ENCODE measurements around the gene CCDC12.
A peak's percentile ranks its signal among the peaks of the same experiment; 100 is the strongest.

Gene CCDC12

DNA sequence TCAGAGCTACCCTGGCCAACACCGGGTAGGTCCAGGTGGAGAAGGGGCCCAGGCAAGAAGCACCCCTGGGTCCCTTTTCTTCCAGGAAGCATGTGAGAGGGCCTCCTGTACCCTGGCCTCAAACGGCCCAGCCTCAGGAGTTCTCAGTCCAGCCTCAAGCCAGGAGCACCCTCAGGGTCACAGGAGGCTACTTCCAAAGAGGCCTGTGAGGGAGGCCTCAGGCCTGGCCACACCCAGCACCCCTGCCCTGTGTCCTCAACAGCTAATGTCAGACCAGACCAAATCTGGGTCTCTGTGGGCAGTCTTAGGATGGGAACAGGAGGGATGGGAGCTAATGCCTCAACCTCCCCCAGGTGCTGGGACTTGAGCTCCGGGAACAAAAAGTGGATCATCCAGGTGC, 75.5 kb downstream of the CCDC12 start:
- TF ChIP-seq CEBPB (IDR thresholded peaks at IDR 0.05) (no peak), ZBTB7A (IDR thresholded peaks at IDR 0.05; ENCODE audit: low read depth) (no peak), TCF12 (IDR thresholded peaks at IDR 0.05; ENCODE audit: low read depth) (no peak), CREB1 (IDR thresholded peaks at IDR 0.05; ENCODE audit: low read depth) (no peak), YY1 (IDR thresholded peaks at IDR 0.05; ENCODE audit: low read depth) (no peak), NFIC (IDR thresholded peaks at IDR 0.05) (no peak), FOXM1 (IDR thresholded peaks at IDR 0.05; ENCODE audit: borderline replicate concordance, low read depth) (no peak), EP300 (IDR thresholded peaks at IDR 0.05; ENCODE audit: borderline replicate concordance) (no peak)
- TF ChIP-seq, protein P1, sequence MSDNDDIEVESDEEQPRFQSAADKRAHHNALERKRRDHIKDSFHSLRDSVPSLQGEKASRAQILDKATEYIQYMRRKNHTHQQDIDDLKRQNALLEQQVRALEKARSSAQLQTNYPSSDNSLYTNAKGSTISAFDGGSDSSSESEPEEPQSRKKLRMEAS (IDR thresholded peaks at IDR 0.05): no peak

DNA sequence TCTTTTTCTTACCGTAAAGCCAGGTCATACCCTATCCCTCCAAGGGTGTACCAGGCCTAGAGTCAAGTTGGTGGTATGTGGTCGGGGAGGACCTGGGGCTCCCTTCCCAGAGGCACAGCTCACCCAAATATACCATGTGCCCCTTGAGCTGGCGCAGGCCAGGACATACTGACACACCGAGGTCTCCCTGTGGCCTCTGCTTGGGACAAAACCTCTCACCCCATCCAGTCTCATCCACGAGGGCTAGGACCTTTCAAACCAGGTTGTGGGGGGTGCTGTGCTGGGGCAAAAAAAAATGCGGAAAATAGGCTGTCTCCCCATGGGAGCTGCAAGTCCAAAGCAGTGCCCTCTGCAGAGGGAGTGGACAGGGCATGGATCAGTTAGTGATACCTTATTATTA, 76.2 kb downstream of the CCDC12 start:
- no peak for TF ChIP-seq TEAD4 (IDR thresholded peaks at IDR 0.05)
- TF ChIP-seq, protein P2, sequence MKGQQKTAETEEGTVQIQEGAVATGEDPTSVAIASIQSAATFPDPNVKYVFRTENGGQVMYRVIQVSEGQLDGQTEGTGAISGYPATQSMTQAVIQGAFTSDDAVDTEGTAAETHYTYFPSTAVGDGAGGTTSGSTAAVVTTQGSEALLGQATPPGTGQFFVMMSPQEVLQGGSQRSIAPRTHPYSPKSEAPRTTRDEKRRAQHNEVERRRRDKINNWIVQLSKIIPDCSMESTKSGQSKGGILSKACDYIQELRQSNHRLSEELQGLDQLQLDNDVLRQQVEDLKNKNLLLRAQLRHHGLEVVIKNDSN (IDR thresholded peaks at IDR 0.05): no peak
- no peak for TF ChIP-seq TAF1 (IDR thresholded peaks at IDR 0.05; ENCODE audit: low read depth)
- no peak for TF ChIP-seq CREB1 (IDR thresholded peaks at IDR 0.05; ENCODE audit: low read depth)
- TF ChIP-seq TCF12 (IDR thresholded peaks at IDR 0.05; ENCODE audit: low read depth): no peak
- no peak for TF ChIP-seq CEBPB (IDR thresholded peaks at IDR 0.05)
- TF ChIP-seq YY1 (IDR thresholded peaks at IDR 0.05; ENCODE audit: low read depth): no peak
- TF ChIP-seq FOXM1 (IDR thresholded peaks at IDR 0.05; ENCODE audit: borderline replicate concordance, low read depth): no peak
- no peak for TF ChIP-seq ZBTB7A (IDR thresholded peaks at IDR 0.05; ENCODE audit: low read depth)
- no peak for TF ChIP-seq EP300 (IDR thresholded peaks at IDR 0.05; ENCODE audit: borderline replicate concordance)

DNA sequence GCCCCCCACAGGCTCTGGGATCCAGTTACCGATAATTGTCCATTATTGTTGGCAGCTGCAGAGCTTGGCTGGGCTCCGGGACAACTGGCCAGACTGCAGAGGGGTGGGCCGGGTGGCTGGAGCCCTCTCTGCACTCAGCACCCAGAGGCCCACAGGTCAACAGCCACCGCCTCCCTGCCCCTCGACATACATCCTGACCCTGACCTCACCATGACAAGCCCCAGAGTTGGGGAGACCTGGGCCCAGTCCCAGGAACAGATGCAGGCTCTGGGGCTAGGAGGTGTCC, 76.6 kb downstream of the CCDC12 start:
- TF ChIP-seq CEBPB (IDR thresholded peaks at IDR 0.05): no peak
- TF ChIP-seq TCF12 (IDR thresholded peaks at IDR 0.05; ENCODE audit: low read depth): peak; percentile 61
- TF ChIP-seq ZBTB7A (IDR thresholded peaks at IDR 0.05; ENCODE audit: low read depth): 0 out of 2 replicates have a peak, but pooled peaks have one; percentile 46
- TF ChIP-seq NFIC (IDR thresholded peaks at IDR 0.05): peak; percentile 93

DNA sequence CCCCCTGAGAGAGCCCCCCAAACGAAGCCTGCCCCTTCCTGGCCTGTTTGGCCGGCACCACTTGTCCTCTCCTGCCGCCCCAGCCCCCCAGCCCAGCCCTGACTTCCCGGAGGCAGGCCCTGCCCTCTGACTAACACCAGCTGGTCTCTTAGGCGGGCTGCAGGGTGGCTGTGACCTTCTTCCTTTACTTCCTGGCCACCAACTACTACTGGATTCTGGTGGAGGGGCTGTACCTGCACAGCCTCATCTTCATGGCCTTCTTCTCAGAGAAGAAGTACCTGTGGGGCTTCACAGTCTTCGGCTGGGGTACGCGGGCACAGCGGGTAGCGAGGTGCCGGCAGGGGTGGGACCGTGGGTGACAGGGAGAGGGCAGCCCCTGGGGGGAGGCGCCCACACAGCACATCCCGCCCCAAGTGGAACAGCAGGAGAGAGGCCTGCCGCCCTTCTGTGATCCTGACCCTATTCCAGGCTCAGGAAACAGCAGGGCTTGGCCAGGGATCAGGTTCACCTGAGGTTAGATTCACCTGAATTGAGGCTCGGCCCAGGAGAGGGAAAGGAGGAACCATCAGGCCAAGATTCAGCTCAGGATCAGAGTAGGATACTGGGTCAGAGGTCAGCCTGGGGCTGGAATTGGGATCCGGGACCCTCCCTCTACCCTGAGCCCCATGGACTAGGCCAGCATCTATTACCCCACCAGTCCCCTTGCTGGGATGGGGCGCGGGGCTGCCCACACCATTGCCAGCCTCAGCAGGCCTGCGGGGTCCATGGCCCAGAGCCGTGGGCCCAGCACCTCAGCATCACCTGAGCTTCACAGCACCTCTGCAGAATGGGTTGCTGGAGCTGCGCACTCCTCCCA, 77.2 kb downstream of the CCDC12 start:
- no peak for TF ChIP-seq CREB1 (IDR thresholded peaks at IDR 0.05; ENCODE audit: low read depth)
- TF ChIP-seq ZBTB7A (IDR thresholded peaks at IDR 0.05; ENCODE audit: low read depth): peak; percentile 27; the same call in 1 of the 2 replicates

DNA sequence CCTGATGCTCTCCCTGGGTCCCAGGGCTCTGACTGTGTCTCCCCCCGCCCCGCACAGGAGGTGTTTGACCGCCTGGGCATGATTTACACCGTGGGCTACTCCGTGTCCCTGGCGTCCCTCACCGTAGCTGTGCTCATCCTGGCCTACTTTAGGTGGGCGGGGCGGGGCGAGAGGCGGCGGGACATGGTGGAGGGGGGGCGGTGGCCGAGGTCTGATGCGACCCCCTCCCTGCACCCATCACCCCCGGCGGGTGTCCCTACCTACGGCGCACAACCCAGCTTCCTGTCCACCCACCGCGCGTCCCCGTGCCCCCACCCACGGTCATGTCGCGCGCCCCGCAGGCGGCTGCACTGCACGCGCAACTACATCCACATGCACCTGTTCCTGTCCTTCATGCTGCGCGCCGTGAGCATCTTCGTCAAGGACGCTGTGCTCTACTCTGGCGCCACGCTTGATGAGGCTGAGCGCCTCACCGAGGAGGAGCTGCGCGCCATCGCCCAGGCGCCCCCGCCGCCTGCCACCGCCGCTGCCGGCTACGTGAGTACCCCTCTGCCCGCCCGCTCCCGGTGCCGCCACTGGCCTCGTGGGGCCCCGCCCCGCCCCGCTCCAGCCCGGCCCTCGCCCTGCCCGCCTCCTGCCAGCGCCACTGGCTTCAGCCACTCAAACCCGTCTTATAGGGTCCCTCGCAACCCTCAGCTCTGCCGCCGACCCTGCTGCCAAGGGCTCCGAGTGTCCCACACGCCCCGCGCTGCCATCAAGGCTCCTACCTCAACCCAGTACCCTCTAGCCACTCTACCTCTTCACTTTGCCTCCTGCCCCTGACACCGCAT, 78.0 kb downstream of the CCDC12 start:
- TF ChIP-seq FOXM1 (IDR thresholded peaks at IDR 0.05; ENCODE audit: borderline replicate concordance, low read depth) (no peak), TEAD4 (IDR thresholded peaks at IDR 0.05) (no peak), CEBPB (IDR thresholded peaks at IDR 0.05) (no peak), EGR1 (IDR thresholded peaks at IDR 0.05) (no peak), RAD21 (IDR thresholded peaks at IDR 0.05; ENCODE audit: low read depth) (no peak), TAF1 (IDR thresholded peaks at IDR 0.05; ENCODE audit: low read depth) (no peak), CREB1 (IDR thresholded peaks at IDR 0.05; ENCODE audit: low read depth) (no peak), EP300 (IDR thresholded peaks at IDR 0.05; ENCODE audit: borderline replicate concordance) (no peak), YY1 (IDR thresholded peaks at IDR 0.05; ENCODE audit: low read depth) (no peak), ZBTB7A (IDR thresholded peaks at IDR 0.05; ENCODE audit: low read depth) (no peak), NFIC (IDR thresholded peaks at IDR 0.05) (no peak), TCF12 (IDR thresholded peaks at IDR 0.05; ENCODE audit: low read depth) (no peak)
- TF ChIP-seq, protein P3, sequence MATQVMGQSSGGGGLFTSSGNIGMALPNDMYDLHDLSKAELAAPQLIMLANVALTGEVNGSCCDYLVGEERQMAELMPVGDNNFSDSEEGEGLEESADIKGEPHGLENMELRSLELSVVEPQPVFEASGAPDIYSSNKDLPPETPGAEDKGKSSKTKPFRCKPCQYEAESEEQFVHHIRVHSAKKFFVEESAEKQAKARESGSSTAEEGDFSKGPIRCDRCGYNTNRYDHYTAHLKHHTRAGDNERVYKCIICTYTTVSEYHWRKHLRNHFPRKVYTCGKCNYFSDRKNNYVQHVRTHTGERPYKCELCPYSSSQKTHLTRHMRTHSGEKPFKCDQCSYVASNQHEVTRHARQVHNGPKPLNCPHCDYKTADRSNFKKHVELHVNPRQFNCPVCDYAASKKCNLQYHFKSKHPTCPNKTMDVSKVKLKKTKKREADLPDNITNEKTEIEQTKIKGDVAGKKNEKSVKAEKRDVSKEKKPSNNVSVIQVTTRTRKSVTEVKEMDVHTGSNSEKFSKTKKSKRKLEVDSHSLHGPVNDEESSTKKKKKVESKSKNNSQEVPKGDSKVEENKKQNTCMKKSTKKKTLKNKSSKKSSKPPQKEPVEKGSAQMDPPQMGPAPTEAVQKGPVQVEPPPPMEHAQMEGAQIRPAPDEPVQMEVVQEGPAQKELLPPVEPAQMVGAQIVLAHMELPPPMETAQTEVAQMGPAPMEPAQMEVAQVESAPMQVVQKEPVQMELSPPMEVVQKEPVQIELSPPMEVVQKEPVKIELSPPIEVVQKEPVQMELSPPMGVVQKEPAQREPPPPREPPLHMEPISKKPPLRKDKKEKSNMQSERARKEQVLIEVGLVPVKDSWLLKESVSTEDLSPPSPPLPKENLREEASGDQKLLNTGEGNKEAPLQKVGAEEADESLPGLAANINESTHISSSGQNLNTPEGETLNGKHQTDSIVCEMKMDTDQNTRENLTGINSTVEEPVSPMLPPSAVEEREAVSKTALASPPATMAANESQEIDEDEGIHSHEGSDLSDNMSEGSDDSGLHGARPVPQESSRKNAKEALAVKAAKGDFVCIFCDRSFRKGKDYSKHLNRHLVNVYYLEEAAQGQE (IDR thresholded peaks at IDR 0.05; ENCODE audit: low read depth): no peak
- TF ChIP-seq, protein P1 (IDR thresholded peaks at IDR 0.05): no peak
- TF ChIP-seq, protein P2 (IDR thresholded peaks at IDR 0.05): no peak

DNA sequence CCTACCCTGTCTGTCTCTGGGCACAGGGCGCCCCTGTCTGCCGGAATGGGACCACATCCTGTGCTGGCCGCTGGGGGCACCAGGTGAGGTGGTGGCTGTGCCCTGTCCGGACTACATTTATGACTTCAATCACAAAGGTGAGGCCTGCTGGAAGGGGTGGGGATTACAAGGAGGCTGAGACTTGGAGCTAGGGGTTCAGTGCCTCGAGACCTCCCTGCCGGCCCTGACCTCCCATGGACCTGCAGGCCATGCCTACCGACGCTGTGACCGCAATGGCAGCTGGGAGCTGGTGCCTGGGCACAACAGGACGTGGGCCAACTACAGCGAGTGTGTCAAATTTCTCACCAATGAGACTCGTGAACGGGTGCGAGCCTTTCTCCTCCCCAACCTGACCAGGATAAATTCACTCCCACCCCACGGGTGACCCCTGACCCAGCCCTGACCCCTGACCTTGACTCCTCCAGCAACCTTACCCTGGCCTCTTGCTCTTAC, 78.7 kb downstream of the CCDC12 start:
- TF ChIP-seq, protein P3 (IDR thresholded peaks at IDR 0.05; ENCODE audit: low read depth): no peak
- TF ChIP-seq YY1 (IDR thresholded peaks at IDR 0.05; ENCODE audit: low read depth): no peak
- no peak for TF ChIP-seq EGR1 (IDR thresholded peaks at IDR 0.05)
- no peak for TF ChIP-seq ZBTB7A (IDR thresholded peaks at IDR 0.05; ENCODE audit: low read depth)
- no peak for TF ChIP-seq TAF1 (IDR thresholded peaks at IDR 0.05; ENCODE audit: low read depth)
- TF ChIP-seq RAD21 (IDR thresholded peaks at IDR 0.05; ENCODE audit: low read depth): no peak
- TF ChIP-seq FOXM1 (IDR thresholded peaks at IDR 0.05; ENCODE audit: borderline replicate concordance, low read depth): no peak
- TF ChIP-seq TCF12 (IDR thresholded peaks at IDR 0.05; ENCODE audit: low read depth): no peak
- no peak for TF ChIP-seq NFIC (IDR thresholded peaks at IDR 0.05)
- TF ChIP-seq, protein P1 (IDR thresholded peaks at IDR 0.05): no peak
- no peak for TF ChIP-seq CREB1 (IDR thresholded peaks at IDR 0.05; ENCODE audit: low read depth)
- TF ChIP-seq EP300 (IDR thresholded peaks at IDR 0.05; ENCODE audit: borderline replicate concordance): no peak
- TF ChIP-seq, protein P2 (IDR thresholded peaks at IDR 0.05): no peak
- no peak for TF ChIP-seq TEAD4 (IDR thresholded peaks at IDR 0.05)
